ENCODE measurements around the gene SLC38A1.

- TF ChIP-seq CEBPB (IDR thresholded peaks at IDR 0.05), result no peak
- no peak for TF ChIP-seq NFIC (IDR thresholded peaks at IDR 0.05)
- TF ChIP-seq, protein P1, sequence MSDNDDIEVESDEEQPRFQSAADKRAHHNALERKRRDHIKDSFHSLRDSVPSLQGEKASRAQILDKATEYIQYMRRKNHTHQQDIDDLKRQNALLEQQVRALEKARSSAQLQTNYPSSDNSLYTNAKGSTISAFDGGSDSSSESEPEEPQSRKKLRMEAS (IDR thresholded peaks at IDR 0.05), result no peak
- no peak for TF ChIP-seq TAF1 (IDR thresholded peaks at IDR 0.05; ENCODE audit: low read depth)
- no peak for TF ChIP-seq EP300 (IDR thresholded peaks at IDR 0.05; ENCODE audit: borderline replicate concordance)
- TF ChIP-seq TEAD4 (IDR thresholded peaks at IDR 0.05), result no peak
- TF ChIP-seq, protein P2, sequence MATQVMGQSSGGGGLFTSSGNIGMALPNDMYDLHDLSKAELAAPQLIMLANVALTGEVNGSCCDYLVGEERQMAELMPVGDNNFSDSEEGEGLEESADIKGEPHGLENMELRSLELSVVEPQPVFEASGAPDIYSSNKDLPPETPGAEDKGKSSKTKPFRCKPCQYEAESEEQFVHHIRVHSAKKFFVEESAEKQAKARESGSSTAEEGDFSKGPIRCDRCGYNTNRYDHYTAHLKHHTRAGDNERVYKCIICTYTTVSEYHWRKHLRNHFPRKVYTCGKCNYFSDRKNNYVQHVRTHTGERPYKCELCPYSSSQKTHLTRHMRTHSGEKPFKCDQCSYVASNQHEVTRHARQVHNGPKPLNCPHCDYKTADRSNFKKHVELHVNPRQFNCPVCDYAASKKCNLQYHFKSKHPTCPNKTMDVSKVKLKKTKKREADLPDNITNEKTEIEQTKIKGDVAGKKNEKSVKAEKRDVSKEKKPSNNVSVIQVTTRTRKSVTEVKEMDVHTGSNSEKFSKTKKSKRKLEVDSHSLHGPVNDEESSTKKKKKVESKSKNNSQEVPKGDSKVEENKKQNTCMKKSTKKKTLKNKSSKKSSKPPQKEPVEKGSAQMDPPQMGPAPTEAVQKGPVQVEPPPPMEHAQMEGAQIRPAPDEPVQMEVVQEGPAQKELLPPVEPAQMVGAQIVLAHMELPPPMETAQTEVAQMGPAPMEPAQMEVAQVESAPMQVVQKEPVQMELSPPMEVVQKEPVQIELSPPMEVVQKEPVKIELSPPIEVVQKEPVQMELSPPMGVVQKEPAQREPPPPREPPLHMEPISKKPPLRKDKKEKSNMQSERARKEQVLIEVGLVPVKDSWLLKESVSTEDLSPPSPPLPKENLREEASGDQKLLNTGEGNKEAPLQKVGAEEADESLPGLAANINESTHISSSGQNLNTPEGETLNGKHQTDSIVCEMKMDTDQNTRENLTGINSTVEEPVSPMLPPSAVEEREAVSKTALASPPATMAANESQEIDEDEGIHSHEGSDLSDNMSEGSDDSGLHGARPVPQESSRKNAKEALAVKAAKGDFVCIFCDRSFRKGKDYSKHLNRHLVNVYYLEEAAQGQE (IDR thresholded peaks at IDR 0.05; ENCODE audit: low read depth), result no peak
- no peak for TF ChIP-seq RAD21 (IDR thresholded peaks at IDR 0.05; ENCODE audit: low read depth)
- no peak for TF ChIP-seq CREB1 (IDR thresholded peaks at IDR 0.05; ENCODE audit: low read depth)
- no peak for TF ChIP-seq EGR1 (IDR thresholded peaks at IDR 0.05)
- TF ChIP-seq TCF12 (IDR thresholded peaks at IDR 0.05; ENCODE audit: low read depth), result no peak
- no peak for TF ChIP-seq YY1 (IDR thresholded peaks at IDR 0.05; ENCODE audit: low read depth)
- TF ChIP-seq USF1 (IDR thresholded peaks at IDR 0.05), result no peak
- TF ChIP-seq ZBTB7A (IDR thresholded peaks at IDR 0.05; ENCODE audit: low read depth), result no peak
Observed at GRCh38 chr12:46185686-46186085, 83.2 kb downstream of the SLC38A1 start.

All from Ishikawa (cell line).